Measurements from ENCODE around the gene BHLHE41.
A peak's percentile ranks its signal among the peaks of the same experiment; 100 is the strongest.

BHLHE41 gene

GRCh38 chr12:26113853-26114719 is 10.8 kb downstream of the BHLHE41 start:
- peak; percentile 42 for DNase-seq (ENCODE audit: low read depth)

DNA sequence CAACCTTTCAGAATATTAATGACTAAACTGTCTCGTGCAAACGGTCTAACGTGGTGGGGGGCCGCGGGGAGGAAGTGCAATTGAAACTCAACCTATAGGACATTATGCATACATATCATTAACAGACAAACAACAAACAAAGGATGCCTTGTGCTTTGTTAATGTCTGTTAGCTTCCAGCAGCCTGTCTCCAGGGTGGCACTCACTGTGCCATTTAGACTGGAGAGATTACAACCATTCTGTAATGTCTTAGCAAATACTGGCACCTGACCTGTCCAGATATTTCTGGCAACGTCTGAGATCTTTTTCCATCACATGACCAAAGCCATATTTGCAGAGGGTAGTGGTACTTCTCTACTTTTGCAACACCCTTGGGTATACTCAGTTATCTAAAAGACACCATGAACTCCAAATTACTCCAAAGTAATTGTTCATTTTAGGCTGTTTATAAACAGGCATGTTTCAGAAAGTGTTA is 11.6 kb downstream of the BHLHE41 start:
- DNase-seq (ENCODE audit: low read depth) = no peak

GRCh38 chr12:26112703-26113147 is 12.1 kb downstream of the BHLHE41 start:
- no peak for DNase-seq (ENCODE audit: low read depth)

- DNase-seq (ENCODE audit: low read depth) = no peak
These were observed 12.6 kb downstream of the BHLHE41 start for GRCh38 chr12:26112232-26112631.

- no peak for DNase-seq (ENCODE audit: low read depth)
These were observed 15.4 kb downstream of the BHLHE41 start for GRCh38 chr12:26109343-26109881.

DNA sequence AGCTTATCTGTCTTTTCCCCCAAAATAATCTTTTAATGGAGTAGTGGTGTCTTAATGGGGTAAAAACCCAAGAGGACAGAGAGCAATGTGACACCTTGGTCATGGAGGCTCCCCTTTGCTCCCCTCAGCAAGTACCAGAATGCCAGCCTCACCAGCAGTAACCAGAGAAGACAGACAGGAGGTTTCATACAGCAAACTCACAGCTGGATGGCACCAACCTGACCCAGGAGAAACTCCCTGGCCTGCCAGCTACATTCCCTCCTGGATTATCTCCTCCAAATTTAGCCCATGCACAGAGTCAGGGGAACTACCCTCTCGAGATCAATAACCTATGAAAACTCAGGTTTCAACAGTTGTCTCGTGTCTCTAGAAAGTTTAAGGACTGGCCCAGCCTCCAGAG is 15.9 kb downstream of the BHLHE41 start:
- DNase-seq (ENCODE audit: low read depth) = no peak

DNA sequence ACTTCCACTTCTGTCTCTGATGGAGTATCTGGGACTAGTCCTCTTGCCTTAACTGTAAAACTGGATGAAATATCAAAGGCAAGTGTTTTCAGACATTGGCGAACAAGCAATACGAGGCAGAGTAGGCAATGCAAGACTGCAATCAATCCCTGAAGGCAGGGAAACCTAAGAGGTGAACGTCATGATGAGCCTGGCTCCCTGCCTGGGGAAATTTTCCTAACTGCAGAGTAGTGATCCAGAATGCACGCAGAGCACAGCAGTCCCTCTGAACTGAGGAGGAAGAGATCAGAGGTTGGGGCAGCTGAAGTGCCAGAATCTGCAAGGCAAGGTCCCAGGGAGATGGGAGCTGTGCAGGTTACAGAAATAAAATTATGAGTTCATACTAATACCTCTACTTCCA is 18.5 kb downstream of the BHLHE41 start:
- no peak for DNase-seq (ENCODE audit: low read depth)

- no peak for DNase-seq (ENCODE audit: low read depth)
These were observed 21.9 kb downstream of the BHLHE41 start for GRCh38 chr12:26102953-26103352.

DNA sequence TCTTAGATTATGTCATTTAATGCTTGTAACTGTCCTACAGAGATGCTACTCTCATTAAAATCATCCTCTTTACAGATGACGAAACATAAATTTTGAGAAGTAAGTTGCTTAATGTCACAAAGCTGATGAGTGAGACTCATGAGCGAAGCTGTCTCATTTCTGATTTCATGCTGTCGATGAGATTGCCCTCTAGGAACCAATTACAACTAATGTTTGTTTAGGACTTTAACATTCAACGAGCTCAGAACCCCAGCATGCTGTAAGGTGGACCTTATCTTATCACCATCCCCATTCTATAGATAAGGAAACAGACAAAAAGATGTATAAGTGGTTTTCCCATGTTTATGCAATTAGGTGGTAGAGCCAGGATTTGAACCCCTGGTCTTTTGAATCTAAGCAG is 23.1 kb downstream of the BHLHE41 start:
- DNase-seq (ENCODE audit: low read depth) = no peak

DNA sequence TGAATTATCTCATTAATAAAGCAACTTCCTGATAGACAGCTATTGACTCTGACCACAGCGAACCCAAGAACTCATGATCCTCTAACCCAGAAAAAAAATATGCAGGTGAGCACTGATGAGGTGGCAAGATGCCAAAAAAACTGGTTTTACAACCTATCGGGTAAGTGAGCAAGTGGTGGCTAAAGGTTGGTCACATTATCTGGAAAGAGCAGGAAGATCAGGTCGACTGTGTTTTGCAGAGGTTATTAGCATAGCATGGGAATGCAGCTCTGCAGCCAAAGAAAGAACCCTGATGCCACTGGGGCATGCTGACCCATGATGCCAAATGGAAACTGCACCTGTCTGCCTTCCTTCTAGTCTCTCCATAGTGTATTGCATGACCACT is 23.5 kb downstream of the BHLHE41 start:
- no peak for DNase-seq (ENCODE audit: low read depth)

DNA sequence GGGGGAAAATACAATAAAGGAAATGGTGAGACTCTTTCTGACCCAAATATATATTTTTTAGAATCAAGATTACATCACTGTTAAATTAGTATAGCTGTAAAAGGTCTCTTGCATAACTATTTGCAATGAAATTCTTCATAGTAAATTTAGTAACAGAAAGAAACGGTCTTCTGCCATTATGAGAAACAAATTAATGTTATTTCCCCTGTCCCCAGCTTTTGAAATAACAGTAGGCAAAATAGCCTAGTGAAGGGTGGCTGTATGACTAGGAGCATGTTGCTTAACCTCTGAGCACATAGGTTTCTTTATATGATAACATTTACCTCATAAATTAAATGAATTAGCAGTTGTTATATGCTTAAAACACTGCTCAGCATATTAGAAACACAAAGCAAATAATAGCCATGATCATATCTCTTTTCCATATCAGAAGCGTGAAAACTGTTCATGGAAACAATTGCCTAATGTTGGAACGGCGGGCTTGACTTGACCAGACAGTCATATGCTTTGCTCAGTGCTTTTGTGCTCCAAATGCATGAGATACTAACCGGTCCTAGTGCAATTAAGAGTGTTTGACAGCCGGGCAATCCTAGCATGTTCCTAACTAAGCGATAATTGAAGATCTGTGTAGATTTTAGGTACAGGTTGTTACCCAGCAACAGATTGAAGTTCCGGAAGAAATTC is 24.0 kb downstream of the BHLHE41 start:
- DNase-seq (ENCODE audit: low read depth) = no peak

DNA sequence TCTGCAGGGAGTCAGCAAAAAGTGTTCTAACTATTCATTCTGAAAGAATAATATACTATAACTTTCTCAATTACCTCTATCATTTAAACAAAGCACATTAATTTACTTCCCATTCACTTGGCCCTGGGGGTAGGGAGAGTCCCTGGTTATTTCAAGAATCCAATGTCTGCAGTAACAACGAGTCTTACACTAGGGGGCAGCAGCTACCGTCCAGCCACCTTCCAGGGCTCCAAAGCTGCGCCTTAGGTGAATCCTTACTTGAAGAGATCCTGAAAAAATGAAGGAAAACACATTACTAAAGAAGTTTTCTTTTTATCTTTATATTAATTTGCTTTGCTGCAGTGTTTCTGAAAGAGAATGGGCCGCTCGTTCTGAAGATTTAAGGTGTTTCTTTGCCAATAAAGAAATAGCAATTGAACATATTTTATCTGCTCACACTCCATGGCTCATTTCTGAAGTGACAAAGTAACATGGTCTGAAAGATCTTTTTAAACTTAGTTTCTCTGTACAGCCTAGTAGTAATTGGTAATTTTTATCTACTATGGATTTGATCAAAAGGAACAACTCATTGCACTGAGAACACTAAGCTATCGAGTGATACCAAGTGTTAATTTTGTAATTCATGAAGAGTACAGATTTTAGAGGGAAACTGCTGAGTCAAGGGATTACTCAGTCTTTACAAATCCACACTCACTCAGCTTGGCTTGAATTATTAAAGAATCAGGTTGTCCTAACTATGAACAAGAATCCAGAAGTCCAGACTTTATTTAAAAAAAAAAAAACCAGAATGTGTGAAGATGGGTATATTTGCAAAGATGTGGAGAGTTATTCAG is 27.6 kb downstream of the BHLHE41 start:
- peak; percentile 24 for DNase-seq (ENCODE audit: low read depth)

DNA sequence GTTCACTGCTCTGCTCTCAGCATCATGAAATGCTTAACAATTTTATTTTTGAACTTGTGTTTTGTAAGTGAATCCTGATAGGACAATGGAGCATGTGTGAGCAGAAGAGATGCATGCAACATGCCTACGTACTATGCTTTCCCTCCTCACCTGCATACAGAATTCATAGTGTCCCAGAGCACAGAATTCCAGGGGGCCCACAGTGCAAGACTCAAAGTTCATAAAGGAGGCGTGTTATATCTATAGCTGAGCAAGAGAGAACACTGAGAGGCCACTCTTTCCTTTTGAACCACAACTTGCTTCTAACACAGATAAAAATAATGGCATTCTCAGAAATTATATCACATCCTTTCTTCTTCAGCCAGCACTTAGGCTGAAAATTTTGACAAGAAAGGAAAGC is 28.8 kb downstream of the BHLHE41 start:
- DNase-seq (ENCODE audit: low read depth) = no peak

DNA sequence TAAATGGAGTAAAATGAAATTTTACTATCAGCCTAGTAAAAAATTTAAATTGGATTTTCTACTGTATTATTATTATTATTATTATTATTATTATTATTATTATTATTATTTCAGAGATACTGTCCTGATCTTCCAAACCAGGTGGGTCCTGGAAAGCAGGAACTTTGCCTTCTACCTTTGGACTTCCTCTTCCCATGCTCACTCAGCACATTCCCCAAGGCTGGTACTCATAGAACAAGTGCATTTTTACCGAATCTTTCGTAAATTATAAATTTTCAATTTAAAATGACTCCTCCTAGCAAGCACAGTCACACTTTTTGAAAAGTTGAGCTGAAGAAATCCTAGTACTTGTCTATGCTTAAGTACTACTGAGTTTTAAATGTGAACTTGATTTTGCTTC is 29.7 kb downstream of the BHLHE41 start:
- no peak for DNase-seq (ENCODE audit: low read depth)

DNA sequence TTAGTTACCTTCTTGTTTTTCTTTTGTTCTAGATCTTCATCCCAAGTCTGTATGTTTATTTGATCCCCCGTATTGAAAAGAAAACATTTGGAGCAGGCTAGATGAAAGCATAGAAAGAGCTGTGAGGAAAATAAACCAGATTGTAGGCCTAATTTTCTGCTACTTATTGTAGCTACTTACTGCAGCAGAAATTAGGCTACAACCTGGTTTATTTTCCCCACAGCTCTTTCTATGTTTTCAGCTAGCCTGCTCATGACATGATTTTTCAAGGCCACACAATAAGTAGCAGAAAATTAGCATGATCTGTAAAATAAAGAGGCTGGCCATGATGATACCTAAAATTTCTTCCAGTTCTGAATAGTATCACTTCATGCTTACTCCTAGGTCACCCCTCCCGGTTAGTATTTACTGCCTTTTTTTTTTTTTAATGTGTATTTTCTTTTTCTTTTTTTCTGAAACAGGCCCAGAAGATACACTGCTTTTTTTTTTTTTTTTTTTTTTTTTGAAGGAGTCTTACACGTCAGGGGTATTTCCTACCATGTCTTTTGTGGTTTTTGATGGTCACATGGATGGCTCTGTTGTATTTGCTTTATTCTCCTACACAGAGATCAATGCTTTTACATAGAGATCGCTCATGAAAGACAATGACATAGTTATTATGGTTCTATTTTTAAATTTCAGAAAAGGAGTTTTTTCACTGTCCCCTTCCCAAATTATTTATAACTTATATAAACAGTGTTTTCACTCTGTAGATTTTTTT is 32.3 kb downstream of the BHLHE41 start:
- DNase-seq (ENCODE audit: low read depth) = no peak

DNA sequence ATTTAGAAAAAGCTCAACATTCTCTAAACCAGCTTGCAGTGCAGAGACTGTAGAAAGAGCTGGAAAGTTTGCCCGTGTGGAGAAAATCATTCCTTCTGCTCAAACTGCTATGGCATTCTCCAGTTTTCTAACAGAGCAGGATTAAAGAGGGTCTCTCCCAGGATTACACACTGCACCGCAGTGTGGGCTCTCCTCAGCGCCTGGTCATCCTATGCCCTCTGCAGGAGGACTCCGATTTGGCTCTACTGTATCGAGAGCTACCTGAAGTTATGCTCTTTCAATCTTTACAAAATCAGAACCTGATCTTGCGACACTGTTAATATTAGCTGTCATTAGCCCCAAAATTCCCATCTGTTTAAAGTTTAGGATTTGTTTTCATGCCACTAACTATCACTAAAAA is 33.0 kb downstream of the BHLHE41 start:
- no peak for DNase-seq (ENCODE audit: low read depth)

GRCh38 chr12:26090836-26091510 is 33.9 kb downstream of the BHLHE41 start:
- no peak for DNase-seq (ENCODE audit: low read depth)

DNA sequence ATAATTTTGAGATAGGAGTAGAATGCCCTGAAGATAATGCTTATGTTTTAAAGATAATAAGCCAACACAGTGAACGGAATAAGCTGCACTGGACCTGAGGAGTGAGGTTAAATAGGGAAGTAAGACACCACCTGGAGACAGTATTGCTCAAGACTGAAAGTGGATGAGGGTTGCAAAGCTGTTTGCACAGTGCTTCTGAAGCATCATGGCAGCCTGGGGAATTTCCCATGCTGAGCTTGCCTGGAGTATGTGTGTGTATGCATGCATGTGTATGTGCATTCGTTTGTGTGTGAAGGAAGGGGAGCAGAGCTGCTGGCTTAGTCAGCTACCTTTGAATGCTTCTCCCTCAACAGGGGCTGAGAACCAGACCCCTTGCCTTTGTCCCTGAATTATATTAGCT is 35.8 kb downstream of the BHLHE41 start:
- DNase-seq (ENCODE audit: low read depth) = no peak

GRCh38 chr12:26086936-26087335 is 37.9 kb downstream of the BHLHE41 start:
- DNase-seq (ENCODE audit: low read depth) = no peak

DNA sequence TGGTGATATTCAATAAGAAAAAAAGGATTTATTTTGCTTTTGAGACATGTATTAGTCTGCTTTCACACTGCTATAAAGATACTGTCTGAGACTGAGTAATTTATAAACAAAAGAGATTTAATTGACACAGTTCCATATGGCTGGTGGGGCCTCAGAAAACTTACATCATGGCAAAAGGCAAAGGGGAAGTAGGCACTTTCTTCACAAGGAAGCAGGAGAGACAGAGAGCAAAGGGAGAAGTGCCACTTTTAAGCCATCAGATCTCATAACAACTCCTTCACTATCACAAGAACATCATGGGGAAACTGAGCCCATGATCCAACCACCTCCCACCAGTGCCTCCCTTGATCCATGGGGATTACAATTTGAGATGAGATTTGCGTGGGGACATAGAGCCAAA is 43.9 kb downstream of the BHLHE41 start:
- DNase-seq (ENCODE audit: low read depth) = no peak
